Measurements from ENCODE around the gene CARD11.

DNA sequence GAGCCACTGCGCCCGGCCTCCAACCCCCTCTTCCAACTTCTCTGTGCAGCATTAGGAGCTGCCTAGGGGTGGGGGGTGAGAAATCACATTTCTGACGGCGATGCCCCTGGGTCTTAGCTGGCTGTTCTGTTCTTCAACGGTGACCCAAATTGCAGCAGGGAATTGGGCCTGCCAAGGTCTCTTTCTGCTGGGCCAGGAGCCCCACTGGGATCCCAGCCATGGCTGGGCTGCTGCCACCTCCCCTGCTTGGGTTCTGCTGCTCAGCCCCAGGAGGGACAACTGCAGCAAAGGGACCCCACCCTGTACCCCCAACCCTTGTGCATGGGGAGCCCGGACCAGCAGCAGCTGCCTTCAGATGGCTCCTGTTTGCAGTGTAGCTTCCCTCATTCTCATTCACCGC is 155.9 kb downstream of the CARD11 start:
- TF ChIP-seq, protein P1, sequence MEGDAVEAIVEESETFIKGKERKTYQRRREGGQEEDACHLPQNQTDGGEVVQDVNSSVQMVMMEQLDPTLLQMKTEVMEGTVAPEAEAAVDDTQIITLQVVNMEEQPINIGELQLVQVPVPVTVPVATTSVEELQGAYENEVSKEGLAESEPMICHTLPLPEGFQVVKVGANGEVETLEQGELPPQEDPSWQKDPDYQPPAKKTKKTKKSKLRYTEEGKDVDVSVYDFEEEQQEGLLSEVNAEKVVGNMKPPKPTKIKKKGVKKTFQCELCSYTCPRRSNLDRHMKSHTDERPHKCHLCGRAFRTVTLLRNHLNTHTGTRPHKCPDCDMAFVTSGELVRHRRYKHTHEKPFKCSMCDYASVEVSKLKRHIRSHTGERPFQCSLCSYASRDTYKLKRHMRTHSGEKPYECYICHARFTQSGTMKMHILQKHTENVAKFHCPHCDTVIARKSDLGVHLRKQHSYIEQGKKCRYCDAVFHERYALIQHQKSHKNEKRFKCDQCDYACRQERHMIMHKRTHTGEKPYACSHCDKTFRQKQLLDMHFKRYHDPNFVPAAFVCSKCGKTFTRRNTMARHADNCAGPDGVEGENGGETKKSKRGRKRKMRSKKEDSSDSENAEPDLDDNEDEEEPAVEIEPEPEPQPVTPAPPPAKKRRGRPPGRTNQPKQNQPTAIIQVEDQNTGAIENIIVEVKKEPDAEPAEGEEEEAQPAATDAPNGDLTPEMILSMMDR (IDR thresholded peaks at IDR 0.05): no peak
- no peak for TF ChIP-seq POLR2A (IDR thresholded peaks at IDR 0.05)
